Endothelial cell of hepatic sinusoid (primary cell): ENCODE data around the gene KCNE1.

Experiments used
- in situ Hi-C: cut with HindIII; loops from 2 replicates; pipeline ENCODE4 v1.10.0; 2017; ENCODE audit warnings: low sequenced_read_pairs

The KCNE1 gene

DNA sequence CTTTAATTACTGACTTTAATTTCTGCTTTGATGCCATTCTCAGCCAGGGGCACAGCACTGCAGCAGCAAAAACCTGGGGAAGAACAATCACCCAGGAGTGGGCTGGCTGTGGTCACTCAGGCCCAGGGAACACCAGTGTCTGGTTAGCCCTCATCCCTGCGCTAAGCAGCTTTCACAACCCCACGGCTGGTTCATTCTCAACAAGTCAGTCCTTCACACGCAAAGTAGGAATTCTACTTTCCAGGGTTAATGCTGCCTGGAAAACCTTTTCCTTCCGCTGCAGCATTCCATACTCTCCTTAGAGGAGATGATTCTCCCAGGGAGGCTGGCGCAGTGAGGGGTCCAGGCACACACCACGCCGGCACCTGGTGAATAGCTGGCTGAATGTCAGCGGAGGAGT, 24.3 kb upstream of the KCNE1 start:
- in situ Hi-C loops = no loop called here

DNA sequence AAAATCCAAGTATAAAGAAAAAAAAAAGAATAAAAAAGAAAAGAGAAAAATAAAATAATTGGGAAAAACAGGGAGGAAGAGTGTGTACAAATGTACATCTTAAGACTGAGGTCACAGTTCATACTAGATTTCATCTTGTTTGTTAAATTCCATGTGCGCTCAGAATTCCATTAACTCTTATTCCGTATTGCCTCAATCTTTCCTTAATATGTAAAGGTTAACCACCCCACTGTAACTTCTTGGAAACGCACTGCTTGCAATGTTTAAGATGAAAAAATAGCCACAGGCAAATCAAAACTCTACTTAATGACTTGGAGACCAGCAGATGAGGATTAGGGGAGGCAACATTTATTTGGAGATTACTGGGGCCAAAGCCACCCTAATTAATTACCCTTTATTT, 23.9 kb upstream of the KCNE1 start:
- in situ Hi-C loops = no loop called here

DNA sequence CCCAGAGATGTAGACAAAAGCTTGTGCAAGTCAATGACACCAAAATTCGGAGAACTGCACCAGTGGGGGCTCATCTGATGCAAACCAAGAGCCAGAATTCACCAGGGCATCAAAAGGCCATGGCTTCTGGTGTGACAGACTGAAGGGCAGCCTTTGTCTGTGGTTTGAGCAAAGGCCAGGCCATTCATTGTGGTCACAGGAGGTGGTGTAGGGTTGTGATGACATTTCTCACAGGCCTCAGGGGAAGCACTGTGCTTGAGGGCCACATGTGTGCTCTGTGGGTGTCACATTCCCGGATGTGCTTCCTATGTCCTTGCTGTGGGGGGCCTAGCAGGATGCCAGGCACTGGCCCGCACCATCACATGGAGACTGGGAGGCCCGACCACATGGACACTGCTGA, 22.5 kb upstream of the KCNE1 start:
- in situ Hi-C loops = no loop called here

DNA sequence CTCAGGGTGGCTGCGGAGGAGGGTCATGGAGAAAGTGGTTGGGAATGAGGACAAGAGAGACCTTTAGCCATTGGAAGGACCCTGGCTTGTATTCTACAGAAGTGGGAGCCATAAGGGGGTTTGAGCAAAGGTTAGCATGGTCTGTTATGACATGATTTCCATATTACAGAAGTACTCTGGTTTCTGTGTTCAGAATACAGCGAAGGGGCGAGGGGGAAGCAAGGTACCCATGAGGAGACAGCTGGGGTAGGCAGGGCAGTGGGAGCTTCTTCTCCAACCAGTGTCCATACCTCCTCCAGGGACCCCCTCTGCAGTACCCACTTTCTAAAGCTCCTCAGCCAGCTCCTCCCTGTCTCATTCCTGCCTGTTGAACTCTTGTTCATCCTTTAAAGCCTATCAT, 21.9 kb upstream of the KCNE1 start:
- in situ Hi-C loops = no loop called here

DNA sequence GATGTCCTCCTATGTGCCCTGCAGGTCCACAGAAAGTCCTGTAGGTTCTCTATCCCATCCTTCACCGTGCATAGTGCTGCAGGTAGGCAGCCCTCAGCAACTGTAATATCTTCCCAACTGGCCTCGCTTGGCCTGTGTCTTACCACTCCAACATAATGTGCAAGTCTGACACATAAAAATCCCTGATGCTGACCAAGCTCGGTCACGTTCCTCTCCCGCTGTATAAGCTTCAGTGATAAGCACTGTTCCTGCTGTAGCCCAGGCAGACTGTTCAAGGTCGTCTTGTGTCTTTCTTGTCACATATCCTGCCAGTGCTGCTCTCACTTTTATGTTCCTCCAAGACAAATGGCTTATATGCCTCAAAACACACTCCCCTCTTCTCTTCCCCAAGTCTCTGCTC, 19.4 kb upstream of the KCNE1 start:
- in situ Hi-C loops = no loop called here

DNA sequence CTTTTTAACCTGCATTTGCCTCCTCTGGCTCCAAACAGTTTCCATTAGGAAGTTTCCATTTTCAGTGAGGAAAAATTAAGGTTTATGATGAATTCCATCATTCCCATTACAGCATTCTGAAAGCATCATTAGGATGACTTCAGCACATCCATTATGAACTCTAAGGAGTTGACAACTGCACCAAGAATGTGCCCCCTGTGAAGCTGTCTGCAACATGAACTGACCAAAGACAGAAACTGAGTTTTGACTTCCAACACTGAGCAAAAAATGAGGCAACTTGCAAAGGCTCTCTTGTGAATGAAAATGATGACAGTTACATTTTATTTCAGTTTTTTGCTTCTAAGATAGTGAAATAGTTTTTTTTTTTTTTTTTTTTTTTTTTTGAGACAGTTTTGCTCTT, 18.3 kb upstream of the KCNE1 start:
- in situ Hi-C loops = no loop called here

DNA sequence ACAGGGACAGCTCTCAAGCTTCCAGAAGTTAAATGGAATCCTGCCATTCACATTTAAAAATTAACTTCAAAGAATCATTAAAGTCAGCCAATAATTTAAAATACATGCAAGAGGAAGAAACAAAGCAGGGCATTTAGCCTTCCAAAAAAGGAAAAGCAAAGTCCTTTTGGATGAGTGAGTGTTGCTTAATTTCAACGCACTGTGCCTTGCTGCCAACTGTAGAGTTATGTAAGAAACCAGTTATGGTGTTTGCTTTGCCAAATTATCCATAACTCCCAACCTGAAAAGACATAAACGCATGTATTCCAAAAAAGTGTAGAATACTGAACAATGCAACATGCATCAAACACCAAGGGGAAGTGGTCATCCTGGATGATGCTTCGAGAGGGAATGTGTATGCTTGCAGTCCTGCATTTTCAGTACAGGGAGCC, 16.1 kb upstream of the KCNE1 start:
- in situ Hi-C loops = no loop called here

DNA sequence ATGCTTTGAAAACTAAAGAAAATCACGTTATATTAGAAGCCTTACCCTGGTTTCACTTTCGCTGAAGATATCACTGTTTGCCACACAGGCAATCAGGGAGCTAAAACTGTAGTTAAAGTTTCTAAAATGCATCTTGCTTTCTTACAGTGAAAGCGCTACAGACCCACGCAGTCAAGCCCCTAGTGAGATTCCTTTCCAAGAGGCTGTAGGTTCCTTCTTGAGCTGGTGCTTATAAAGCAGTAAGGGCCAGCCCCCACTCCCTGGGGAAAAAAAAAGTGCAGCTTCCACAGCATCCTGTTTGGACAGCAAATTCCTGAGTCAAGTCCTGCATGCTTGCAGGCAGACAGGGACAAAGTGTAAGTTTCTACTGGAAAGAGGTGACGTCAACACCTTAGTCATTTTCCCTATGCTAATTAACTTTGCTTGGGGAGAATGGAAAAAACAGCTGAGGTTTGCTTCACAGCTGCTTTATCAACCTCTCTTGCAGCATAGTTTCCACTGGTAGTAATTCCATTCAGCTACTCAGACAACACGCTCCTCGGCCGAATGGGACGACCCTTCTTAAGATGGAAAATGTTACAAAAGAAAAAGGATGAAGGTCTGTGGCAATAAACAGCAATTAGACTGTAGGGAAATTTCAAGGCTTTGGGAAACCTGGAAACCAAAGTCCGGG, 14.7 kb upstream of the KCNE1 start:
- in situ Hi-C loops = no loop called here

DNA sequence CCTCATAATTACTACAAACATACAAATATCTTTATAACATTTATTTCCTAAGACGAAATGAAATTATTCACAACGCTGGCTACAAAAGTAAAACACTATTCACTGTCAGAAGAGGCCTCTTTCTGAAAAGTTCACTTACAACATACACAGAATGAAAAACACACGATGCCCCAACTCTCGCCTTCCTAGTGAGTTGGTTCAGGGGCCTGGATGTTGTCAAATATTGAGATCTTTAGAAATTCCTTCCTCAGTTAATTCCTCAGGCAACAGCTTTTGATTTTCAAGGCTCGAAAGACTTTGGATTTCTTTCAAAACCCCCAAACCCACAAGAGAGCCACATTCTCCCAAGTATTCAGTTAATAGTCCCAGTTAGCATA, 14.2 kb upstream of the KCNE1 start:
- in situ Hi-C loops = no loop called here

DNA sequence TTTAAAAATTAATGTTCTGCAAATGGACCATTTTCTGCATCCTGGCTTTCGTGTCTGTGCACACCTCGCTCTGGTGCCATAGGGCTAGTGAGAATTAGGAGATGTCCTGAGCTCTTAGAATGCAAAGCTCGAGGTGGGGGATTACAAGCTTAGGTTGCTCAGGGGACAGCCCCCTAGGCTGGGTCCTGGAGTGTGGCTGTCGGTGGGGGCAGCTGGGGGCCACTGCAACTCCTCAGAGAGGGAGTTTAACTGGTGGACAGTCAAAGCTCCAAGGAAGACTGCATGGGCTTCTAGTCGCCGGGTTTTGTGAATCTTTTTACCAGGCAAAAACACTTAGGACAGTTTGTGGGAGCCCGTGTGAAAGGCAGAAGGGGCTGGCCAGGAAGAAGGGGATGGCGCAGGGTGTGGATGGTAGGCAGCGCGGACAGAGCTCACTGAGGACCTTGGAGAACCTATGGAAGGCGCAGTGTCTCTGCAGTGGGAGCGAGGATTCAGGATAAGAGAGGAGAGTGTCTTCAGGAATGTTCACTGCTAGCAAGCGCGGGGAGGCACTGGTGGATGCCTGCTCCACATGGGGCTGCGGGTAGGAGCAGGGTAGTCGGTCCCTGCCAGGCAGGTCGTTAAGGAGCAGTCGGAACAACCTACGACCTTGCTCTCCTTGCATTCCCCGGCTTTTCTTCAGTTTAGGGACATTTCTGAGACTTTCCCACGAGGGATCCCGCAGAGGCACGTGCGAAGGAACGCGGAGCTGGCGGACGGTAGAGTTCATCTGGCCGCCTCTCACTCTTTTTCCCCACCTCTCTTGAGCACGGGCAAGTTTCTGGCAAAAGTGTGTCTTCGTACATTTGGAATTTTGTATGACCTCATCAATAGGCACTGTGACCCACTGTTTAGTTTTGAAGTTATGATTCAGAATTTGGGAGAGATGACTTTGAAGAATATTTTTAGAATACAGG, 12.9 kb upstream of the KCNE1 start:
- in situ Hi-C loops = no loop called here

DNA sequence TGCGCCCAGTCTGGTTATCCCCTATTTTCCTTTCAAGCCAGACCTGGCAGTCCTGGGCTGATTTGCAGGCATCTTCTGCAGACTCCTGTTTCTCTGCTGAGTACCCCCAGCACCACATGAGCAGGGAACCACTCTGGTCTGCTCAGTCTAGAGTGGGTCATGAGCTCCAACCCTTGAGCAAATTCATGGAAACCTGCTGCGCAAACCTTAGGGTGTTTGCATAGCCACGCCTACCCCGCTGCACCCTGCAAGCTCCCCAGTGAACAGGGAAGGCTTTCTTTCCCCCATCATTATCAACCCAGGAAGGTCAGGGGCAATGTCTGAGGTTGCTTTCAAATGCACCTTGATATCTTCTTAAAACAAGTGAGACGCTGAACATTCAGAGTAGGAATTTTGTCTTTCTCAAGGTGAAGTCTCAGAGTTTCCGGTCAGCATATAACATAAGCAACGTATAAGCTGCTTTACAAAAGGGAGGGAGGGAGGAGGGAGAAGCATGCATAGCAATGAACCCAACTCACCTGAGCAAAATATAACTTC, 11.1 kb upstream of the KCNE1 start:
- in situ Hi-C loops = no loop called here

DNA sequence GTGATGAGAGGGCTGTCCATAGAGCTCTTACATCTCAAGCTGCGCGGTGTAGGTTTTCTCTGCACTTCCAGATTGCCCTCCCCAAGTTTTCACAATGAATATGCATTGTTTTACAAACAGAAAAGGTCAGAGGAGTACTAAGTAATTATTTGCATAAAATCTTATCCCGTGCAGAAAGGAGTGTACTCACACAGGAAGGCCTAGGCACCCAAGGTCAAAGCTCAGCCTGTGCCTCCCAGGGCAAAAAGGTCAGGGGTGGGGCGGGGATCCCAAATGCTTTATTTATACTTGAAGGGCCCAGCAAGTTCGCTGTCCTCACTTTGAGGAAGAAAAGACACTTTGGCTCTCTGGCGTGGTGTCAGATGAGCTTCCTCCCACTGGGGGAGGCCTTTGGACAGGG, 10.3 kb upstream of the KCNE1 start:
- in situ Hi-C loops = no loop called here

DNA sequence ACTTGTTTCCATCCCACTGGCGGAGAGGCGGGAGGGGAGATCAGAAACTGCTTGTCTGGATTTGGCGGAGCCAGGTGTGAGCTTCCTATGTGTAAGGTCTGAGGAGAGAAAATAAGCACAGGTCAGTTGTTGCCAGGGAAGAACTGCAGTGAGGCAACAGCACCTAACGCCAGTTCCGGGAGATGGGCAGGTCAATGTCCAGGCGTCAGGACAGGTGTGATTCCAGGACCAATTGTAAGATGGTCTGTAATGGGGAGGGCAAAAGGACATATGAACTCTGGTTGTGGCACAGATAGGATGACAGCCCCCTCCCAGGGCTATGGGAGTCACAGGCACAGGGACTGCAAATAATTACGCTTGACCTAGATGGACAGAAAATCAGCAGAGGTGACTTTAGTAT, 9.6 kb upstream of the KCNE1 start:
- in situ Hi-C loops = no loop called here

DNA sequence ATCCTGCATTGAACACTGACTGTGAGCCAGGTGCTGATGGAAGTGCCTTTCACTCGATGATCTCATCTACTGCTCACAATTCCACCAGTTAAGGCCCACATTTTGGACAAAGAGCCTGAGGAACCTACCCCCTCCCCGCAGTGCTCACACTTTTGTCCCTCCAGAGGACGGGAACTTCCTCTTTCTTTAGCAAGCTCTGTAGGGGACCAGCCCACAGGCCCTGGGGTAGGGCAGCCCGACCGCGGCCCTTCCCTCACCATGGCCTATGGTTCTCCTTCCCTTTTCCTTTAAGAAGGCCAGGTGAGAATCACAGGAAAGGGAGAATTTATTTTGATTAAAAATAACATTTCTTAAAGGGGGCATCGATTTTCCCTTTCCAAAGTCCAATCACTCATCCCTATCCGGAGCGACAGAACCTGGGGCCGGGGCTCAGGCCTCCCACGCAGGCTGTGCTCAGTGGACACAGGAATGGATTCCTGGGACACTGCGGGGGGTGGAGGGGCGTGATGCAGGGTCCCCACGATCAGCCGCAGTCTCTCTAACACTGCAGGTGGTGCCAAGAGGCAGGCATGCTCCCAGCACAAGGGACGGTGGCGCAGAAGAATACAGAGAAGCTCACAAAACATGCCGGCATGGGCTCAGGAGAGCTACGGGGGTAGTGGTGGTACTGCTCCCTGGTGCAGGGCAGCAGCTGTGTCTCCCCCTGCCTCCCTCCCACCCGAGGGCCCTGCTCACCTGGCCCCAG, 8.9 kb upstream of the KCNE1 start:
- in situ Hi-C loops = no loop called here

DNA sequence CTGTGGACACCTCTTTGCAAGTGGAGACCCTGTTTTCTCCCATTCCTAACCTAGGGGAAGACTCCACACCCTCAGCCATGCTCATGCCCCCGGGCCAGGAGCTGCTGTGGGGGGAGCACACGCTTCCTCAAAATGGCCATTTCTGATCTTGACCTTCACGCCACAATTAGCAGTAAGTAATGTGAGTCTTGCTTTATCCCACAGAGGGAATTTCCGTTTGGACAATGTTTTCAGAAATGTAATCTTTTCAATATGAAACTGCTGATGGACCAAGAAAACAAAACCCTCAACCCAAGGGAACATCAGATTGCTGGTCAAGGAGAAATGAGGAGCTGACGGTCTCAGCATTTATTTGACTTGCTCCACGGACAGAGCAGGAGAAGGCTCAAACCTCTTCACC, 8.3 kb upstream of the KCNE1 start:
- in situ Hi-C loops = no loop called here

DNA sequence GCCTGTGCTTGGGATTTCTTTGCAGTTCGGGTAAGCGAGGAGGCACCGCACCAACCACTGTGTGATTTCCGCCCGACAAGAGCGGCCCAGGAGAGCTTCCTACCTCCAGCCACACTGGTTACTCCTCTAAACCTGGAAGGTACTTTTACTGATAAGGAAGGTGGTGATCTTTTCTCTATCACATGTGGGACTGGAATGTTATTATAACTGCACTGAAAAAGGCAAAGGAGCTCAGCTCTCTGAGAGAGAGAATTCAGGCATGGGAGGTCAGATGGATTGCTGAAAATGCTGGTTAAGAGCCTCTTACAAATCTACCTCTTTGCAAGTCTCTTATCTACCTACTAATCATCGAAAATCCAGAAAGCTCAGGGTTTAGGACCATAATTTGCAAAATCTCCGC, 7.7 kb upstream of the KCNE1 start:
- in situ Hi-C loops = no loop called here

DNA sequence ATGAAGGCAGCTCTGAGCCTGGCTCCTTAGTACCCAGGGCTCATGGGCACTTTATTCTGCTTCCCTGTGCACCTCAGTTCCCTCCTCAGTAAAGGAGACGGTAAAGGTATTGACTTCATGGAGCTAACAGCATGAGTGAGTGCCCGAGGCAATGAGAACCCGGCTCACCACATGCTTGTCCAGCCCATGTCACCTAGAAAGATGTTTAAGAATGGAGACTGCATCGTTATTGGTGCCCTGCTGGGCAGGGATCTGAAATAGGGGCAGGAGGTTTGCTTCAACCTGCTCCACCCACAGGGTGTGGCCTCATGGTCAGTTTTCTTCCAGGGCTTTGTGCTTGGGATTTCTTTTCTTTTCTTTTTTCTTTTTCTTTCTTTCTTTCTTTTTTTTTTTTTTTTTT, 7.0 kb upstream of the KCNE1 start:
- in situ Hi-C loops = no loop called here

DNA sequence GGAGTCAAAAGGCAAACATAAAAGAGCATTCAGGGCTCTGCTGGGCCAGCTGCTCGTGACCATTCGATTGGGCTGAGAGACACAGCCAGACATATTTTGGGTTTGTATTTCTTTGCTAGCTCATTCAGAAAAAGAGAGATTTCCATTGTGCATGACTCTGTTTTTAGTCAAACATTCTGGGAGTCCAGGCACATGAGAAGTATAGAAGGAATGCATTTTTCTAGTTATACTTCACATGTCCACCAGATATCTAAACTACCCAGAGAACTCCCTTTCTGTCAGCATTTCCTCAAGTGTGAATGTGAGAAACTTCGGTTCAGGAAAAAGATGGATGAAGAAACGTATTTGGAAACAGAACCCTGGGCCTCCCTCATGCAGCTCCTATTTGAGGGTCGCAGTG, 6.3 kb upstream of the KCNE1 start:
- in situ Hi-C loops = no loop called here

DNA sequence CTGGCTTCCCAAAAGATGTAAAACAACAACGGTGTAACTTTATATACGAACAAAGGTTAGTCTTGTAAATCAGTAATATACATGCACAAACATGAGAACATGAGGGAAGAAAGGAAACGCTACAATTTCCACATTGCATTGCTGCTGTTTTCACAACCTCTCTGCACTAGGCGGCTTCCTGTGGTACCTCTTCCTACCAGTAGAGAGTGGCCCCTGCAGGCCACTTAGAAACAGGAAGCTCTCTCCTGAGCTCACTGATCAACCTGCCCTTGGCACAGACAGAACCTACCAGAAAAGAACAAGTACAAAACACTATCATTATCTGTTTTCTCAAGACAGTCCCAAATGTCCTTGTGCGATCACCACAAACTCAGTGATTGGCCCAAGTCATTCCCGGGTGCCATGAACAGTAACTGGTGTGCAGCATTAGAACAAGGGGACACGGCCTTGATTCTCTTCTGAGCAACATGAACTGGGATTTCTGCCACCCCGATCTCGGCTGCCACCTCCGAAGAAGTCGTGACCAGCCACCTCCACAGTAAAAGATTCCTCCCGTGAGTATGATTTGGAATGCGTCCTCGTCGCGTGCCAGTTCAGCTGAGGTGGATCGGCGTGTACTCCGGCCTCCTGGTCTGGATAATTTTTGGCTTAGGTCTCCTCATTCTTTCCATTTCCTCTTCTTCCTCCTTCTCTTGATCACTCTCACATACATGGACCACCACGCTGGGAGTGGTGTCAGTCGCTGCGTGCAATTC, 5.7 kb upstream of the KCNE1 start:
- in situ Hi-C loops = no loop called here

DNA sequence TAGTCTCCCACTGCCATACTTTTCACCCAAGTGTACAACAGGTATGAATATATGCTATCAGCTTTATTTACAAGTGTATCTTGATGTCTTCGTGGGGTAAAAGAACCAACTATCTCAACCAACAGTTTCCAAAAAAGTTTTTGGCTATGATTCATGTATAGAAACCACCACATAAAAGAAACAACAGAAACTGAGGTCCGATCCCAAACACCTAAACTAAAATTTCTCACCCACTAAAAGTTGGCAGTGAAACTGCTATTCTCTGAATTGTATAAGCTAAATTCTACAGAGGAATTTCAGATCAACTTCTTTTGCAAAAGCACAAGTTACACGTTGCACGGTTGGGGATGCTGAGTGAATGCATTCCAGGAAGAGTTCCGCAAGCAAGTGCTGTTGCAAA, 5.0 kb upstream of the KCNE1 start:
- in situ Hi-C loops = no loop called here
